GM19238 (cell line): ENCODE results near the gene PIAS1.
"Not testable (repeated sequence)": the region's sequence is repeated elsewhere in the genome, so short reads cannot be mapped to it uniquely, and the experiment has no call there.

Experiments used
- DNase-seq: peaks from one replicate; pipeline ENCODE4 v3.0.0; 2011; ENCODE audit warnings: low spot score; ENCODE audit not compliant: insufficient read length

PIAS1 gene

GRCh38 chr15:68114356-68114755 lies 60.2 kb downstream of the PIAS1 start:
- DNase-seq, result peak; percentile 1

GRCh38 chr15:68114840-68115239 lies 60.7 kb downstream of the PIAS1 start:
- no peak for DNase-seq

GRCh38 chr15:68124700-68125099 lies 70.6 kb downstream of the PIAS1 start:
- no peak for DNase-seq

- no peak for DNase-seq
Observed at GRCh38 chr15:68126396-68126795, 72.3 kb downstream of the PIAS1 start.

- DNase-seq, result no peak
Observed at GRCh38 chr15:68129072-68129471, 75.0 kb downstream of the PIAS1 start.

- no peak for DNase-seq
Observed at GRCh38 chr15:68130851-68131250, 76.7 kb downstream of the PIAS1 start.

- no peak for DNase-seq
Observed at GRCh38 chr15:68137096-68137495, 83.0 kb downstream of the PIAS1 start.

GRCh38 chr15:68143129-68143528 lies 89.0 kb downstream of the PIAS1 start:
- DNase-seq, result no peak

GRCh38 chr15:68143785-68144184 lies 89.7 kb downstream of the PIAS1 start:
- DNase-seq, result no peak

GRCh38 chr15:68145706-68146105 lies 91.6 kb downstream of the PIAS1 start:
- no peak for DNase-seq

GRCh38 chr15:68148039-68148438 lies 93.9 kb downstream of the PIAS1 start:
- DNase-seq, result no peak

- no peak for DNase-seq
Observed at GRCh38 chr15:68149059-68149458, 94.9 kb downstream of the PIAS1 start.

GRCh38 chr15:68150187-68150586 lies 96.1 kb downstream of the PIAS1 start:
- no peak for DNase-seq

- DNase-seq, result no peak
Observed at GRCh38 chr15:68151277-68151676, 97.2 kb downstream of the PIAS1 start.

- DNase-seq, result no peak
Observed at GRCh38 chr15:68152342-68152741, 98.2 kb downstream of the PIAS1 start.

- no peak for DNase-seq
Observed at GRCh38 chr15:68154923-68155559, 100.9 kb downstream of the PIAS1 start.

- DNase-seq, result no peak
Observed at GRCh38 chr15:68157074-68157473, 103.0 kb downstream of the PIAS1 start.

- DNase-seq, result no peak
Observed at GRCh38 chr15:68158046-68158628, 104.0 kb downstream of the PIAS1 start.

GRCh38 chr15:68163191-68163590 lies 109.1 kb downstream of the PIAS1 start:
- DNase-seq, result no peak

- no peak for DNase-seq
Observed at GRCh38 chr15:68166847-68167246, 112.7 kb downstream of the PIAS1 start.

- not testable (repeated sequence) for DNase-seq
Observed at GRCh38 chr15:68172037-68172436, 117.9 kb downstream of the PIAS1 start.

- no peak for DNase-seq
Observed at GRCh38 chr15:68173119-68173518, 119.0 kb downstream of the PIAS1 start.

- DNase-seq, result no peak
Observed at GRCh38 chr15:68175526-68175925, 121.4 kb downstream of the PIAS1 start.
